GM12892 (cell line): ENCODE measurements around the gene DNASE2B.
"Not testable (repeated sequence)": the region's sequence is repeated elsewhere in the genome, so short reads cannot be mapped to it uniquely, and the experiment has no call there.

Experiments
- POLR2A ChIP-seq: IDR thresholded peaks from 2 replicates; pipeline ENCODE4 v1.6.1; 2011; ENCODE audit warnings: low read depth, low read length, control low read depth
- TAF1 ChIP-seq: IDR thresholded peaks from 2 replicates; pipeline ENCODE4 v1.6.1; 2011; ENCODE audit warnings: low read depth, mild to moderate bottlenecking, control low read depth, low read length, borderline replicate concordance

DNA sequence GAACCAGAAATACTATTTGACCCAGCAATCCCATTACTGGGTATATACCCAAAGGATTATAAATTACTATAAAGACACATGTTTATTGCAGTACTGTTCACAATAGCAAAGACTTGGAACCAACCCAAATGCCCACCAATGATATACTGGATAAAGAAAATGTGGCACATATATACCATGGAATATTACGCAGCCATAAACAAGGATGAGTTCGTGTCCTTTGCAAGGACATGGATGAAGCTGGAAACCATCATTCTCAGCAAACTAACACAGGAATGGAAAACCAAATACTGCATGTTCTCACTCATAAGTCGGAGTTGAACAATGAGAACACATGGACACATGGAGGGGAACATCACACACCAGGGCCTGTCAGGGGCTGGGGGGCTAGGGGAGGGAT is 50.4 kb downstream of the DNASE2B start:
- not testable (repeated sequence) for TF ChIP-seq TAF1, POLR2A
